T follicular helper cell (primary cell): ENCODE results near the gene MYO1D.
"Not testable (repeated sequence)": the region's sequence is repeated elsewhere in the genome, so short reads cannot be mapped to it uniquely, and the experiment has no call there.

Source experiments
- DNase-seq: peaks from one replicate; pipeline ENCODE4 v3.0.0-alpha.2; 2020; ENCODE audit warnings: low read depth

The MYO1D gene

DNA sequence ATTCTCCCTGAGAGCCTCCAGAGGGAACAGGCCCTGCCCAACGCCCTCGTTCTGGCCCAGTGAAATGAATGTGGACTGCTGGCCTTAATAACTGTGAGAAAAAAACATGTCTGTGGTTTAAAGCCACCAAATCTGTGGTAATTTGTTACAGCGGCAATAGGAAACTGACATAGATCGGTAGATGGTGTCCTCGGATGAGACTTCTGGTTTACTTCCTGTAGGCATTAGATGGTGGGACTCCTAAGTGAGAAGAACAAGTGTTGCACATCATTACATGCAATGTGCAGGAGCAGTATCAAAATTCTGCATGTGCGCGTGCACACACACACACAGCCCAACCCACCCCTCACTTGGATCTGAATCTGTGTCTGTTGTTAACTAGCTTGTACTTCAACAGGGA is 348.1 kb downstream of the MYO1D start:
- no peak for DNase-seq

DNA sequence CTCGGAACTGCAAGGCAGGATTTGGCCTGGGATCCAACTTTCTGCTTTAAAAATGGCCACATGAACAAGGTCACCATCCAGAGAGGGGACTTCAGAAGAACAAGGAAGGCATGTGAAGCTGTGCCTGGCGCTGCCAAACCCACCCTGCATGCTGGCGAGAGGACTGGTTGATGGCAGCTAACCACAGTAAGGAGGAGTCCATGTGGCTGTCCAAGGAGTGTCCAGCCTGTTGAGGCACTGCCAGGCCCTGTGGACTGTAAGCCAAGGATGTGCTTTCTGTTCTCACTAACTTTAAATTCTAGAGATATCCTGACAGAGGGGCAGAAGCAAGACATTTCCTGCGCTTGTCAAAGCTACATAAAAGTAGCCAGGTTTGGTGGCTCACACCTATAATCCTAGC is 349.8 kb downstream of the MYO1D start:
- DNase-seq: no peak

DNA sequence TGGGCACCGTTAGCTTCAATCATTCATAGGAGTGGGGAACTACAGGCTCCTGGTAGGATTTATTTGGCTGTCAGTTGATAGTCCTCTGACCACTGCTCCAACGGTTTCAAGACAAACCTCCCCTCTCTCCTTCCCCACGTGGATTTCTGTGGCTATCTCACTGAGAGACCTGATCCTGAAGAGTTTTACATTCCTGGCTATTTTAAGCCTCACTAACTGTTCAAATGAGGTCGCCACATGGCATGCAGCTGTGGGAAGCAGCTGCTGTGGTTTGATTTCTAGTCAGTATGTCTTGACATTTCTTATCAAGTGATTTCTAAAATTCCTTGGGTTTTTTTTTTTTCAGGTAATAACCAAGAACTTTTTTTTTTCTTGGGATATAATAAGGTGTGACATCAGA is 351.8 kb downstream of the MYO1D start:
- no peak for DNase-seq

DNA sequence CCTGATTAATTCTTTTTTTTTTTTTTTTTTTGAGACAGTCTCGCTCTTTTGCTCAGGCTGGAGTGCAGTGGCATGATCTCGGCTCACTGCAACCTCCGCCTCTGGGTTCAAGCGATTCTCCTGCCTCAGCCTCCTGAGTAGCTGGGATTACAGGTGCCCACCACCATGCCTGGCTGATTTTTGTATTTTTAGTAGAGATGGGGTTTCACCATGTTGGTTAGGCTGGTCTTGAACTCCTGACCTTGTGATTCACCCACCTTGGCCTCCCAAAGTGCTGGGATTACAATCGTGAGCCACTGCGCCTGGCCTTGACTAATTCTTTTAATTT is 352.4 kb downstream of the MYO1D start:
- not testable (repeated sequence) for DNase-seq

DNA sequence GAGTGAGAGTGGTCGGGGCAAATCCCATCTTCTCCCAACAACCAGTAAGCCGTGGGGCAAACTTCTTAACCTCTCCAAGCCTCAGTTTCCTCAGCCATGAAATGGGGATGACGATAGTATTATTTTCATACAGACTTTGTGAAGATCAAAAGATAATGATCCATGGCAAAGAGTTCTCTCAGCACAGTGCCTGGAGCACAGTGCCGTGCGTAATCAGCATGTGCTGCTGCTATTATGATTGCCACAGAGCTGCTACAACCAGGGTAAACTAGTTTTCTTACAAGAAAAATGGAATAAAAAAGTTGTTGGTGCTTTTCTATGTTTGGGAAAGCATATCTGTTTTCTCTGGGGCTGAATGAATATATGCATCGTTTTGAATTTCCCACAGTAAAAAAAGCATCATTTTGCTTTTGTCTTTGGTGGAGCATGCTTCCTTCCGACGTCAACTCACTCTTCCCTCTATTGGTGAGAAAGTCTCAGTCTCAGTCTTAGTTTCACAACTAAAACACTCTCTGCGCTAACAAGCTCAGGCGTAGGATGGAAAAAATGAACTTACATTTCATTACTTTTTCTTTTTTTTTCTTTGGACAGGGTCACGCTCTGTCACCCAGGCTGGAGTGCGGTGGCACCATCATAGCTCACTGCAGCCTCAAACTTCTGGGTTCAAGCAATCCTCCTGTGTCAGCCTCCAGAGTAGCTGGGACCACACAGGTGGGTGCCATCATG is 352.9 kb downstream of the MYO1D start:
- no peak for DNase-seq

DNA sequence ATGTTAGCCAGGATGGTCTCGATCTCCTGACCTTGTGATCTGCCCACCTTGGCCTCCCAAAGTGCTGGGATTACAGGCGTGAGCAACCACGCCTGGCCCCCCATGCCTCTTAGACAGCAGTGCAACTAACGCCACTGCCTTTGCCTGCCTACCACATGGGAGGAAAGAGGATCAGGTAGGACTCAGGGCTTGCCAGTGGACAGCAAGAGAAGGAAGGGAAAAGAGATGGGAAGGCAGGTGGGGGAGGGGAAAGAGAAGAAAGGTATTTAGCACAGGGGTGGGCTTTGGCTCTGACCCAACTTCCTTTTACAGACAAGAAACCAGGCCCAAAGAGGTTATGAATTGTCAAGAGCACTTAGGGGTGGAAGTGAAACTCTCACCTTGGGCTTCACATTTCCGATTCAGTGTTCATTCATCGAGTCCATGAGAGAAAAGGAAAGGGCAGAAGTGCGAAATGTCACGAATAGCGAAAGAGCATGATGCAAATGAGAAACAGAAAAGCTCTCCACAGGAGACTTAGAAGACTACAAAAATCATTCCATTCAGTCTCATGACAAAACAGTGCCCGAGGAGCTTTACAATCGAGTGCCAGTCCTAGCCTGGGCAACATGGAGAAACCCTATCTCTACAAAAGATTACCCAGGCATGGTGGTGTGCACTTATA is 353.8 kb downstream of the MYO1D start:
- DNase-seq: no peak

DNA sequence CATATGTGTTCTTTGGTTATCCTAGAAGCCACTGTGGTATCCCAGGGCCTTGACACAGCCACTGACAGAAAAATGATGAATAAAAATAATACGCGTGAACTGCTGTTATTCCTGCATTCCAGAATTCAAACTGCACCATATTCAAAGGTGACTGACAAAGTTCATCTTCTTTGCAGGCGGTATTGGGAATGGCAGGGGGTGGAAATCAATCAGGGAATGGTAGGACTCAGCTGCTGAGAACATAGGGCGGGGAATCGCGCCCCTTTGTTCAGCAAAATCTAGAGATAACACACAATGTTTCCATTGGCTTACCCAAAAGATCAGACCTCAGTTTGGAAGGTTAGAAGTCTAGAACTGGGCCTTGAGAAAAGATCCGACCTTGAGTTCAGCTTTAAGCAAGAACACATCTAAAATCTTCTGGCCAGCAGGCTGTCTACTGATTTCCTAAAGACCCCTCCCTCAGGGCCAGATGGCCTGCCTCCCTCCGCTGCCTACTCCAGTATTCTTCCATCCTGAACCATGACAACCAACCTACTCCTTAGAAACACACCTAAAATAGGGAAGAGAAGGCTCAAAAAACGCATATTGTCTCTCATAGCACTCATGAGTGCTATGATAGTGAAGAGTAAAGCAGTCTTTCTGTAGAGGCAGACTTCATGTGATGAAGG is 356.1 kb downstream of the MYO1D start:
- DNase-seq: no peak

DNA sequence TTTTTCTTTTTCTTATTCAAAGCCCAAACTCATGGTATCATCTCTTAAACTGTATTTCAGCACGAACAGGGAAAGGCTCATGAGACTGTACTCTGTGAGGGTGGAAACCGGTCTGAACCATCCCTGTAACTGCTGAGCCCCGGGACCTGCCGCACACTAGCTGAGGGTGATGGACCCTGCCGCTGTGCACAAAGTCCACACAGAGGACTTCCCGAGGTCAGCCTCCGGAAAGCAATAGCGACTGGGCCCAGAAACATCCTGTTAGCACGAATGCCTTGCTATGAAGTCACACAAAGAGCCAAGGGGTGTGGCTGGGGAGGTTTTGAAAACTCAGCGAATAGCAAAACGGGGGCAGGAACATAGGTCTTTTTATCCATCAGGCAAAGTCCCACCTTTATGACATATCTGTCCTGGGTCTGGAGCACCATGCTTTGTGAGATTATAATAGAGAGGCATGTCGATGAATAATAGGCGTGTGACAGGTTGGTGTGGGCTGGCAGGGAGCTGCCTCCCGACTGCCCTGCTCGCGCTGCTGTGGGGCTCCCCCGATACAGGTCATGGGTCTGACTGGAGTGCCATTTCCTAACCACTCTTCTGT is 356.7 kb downstream of the MYO1D start:
- DNase-seq: peak; percentile 43

DNA sequence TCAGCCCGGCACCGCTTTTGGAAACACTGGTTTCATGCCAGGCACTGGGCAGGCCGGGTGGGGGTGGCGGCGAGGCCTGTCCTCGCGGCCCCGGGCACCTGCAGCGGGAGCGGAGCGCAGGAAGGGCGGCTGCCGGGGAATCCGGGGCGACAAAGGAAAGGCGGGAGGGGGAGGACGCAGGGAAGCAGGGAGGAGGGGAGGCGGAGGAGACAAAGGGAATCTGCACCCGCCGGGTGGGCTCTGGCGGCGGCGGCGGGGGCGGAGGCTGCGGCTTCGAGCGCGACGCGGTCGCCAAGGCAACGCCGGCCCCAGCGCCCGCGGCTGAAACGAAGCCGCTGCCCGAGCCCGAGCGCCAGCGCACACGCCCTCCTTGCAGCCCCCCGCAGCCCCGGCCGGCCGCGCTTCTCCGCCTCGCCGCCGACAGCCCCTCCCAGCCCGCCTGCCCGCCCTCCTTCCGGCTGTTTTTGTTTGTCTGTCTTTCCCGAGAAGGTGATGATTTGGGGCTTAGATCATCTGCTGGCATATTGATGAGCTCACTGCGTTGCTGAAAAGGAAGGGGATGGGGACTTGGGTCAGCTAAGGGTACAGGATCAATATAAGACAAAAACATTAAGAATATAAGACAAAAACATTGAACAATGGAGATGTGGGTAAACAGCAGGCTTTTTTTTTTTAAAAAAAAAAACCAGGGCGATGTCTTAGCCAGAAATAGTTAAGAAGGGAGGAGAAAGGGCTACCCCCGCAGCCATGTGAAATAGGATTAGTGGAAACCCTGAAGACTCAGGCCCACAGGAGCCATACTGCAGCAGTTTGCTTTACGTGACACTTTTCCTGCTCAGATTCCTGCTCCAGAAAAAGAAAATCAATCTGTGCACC is 357.5 kb downstream of the MYO1D start:
- DNase-seq: peak; percentile 59

DNA sequence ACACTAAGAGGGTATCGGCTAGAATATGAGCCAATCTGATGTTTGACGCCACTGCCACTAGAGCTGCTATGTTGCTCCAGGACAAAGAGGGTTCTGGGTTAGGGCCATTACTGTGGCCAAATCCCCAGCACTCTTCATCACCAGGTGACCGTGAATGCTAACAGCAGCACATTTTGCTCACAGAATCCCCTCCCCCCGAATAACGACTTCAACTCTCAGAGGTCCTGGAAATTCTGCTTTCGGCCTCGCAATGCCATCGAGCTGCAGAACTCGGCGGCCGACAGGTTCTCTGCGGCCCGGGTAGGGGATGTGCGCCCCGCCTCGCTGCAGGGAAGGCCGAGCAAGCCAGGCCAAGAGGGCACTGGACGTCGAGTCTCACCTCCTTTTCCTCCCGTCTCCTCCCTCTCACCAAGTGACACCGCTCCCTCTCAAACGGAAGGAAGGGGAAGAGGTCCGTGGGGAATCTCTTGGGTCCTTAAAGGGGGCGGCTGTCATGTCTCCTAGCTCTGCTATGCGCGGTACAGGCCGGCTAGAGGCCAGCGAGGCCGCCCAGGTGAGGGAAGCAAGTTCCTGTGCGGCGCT is 358.2 kb downstream of the MYO1D start:
- no peak for DNase-seq

DNA sequence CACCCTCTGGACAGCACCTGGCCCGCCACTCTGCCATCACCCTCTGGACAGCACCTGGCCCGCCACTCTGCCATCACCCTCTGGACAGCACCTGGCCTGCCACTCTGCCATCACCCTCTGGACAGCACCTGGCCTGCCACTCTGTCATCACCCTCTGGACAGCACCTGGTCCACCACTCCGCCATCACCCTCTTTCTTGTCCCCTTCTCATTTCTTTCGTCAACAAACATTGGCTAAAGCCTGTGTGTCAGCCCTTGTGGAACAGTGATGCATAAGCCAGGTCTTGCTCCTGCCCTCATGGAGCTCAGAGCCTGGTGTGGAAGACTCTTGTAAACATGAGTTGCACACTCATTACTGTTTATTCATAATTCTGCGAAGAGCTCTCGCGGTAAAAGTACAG is 358.9 kb downstream of the MYO1D start:
- no peak for DNase-seq

DNA sequence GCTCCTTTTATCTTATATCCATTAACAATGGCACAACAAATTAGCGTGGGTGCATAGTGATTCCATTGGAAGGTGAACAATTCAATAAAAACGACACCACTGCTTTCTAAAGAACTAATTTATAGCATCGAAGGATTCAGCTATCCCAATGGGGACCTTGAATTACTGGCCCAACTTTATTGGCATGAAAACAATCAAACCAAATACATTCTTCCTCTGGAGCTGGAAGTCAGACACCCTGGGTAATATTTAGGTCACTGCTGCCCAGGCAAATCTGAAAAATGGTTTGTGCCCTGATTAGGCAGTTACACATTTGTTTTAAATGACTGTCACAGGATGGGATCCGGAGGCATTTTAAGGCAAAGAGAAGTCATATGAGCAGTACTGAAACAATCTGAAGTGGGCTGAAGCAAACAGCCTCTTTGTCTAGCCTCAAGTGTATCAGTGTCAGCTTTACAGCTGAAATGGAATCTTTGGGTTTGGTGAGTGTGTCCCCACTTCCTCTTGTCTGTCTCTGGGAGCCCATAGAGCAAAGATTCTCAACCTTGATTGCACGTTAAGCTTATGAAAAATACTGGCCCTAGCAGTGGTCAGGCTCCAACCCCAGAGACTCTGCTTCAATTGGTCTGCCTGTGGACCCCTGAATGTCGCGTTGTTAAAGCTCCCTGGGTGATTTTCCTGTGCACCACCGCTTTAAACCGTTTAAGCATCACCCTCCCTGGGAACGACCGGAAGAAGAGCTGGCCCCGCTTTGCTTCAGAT is 359.8 kb downstream of the MYO1D start:
- DNase-seq: no peak

DNA sequence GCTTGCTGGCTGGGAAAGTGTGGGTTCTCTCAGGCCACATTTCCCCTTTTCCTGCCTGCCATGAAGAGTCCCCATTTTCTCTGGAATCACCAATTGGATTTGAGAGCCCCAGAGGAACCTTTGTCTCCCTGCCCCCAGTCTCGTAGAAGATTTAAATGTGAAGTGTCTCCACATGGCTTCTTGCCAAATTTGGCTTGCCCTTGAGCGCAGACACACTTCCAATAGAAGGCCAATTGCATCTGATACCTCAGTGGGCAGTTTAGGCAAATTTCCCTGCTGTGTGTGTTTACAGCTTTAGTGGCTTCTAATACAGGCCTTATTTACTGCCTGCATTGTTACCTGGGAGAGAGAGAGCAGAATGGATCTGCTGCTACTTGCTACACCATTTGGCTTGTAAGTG is 360.5 kb downstream of the MYO1D start:
- DNase-seq: no peak

DNA sequence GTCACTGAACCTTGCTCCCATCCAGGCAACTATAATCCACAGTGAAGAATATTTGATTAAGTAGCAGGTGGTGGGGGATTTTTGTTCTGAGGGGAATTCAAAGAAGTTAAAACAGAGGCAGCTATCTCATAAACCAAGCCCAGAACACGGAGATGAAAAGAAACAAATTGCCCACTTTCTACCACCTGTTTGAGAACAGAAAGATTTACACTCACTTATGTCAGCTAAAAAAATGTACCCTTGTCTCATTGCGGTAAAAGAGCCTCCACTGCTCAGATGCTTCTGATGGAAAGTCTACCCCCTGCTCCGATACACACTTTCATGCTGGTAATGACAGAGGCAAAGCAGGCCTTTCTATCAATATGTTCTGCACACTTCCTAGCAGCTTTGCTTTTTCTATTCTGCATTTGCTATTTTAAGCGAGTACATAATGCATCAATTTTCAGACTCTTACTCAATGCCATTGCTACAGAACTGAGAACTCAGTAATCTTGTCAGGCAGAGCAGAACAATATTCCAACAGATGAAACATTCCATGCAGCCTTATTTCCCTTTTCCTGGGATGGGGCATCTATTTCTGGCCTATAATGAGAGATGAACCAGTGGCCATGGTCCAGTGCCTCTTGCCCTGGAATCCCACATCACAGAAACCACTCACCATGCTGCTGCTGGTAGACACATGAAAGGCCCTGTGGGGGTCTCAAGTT is 361.1 kb downstream of the MYO1D start:
- DNase-seq: no peak

DNA sequence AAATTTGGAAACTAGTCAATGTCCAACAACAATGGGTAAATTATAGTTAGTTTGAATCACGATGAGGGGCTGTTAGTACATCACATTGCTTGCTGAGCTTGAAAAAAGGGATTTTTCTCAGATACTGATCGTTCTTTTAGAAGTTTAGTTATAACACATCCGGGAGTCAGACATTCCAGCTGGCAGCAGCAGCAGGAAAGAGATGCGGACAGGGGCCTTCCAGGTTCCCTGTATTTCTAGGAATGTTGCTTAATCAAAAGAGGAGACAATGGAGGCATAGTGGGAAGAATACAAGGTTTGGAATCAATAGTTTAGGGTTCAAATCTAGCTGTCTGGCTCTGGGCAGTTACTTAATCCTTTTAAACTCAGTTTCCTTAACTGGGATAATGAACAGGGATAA is 362.3 kb downstream of the MYO1D start:
- DNase-seq: no peak

DNA sequence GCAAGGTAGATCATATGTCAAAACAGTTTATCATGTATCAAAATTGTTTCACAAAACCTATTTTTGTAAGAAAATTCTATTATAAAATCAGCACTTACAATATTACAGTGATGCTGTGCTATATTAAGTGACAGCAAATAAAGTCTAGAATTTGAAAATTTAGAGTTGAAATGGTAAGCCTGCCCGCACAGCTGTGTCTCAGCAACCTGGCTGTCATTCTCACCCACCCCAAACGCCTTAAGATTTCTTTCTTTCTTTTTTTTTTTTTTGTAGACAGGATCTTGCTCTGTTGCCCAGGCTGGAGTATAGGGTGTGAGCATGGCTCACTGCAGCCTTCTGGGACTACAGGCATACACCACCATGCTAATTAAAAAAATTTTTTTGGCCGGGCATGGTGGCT is 363.3 kb downstream of the MYO1D start:
- DNase-seq: no peak

DNA sequence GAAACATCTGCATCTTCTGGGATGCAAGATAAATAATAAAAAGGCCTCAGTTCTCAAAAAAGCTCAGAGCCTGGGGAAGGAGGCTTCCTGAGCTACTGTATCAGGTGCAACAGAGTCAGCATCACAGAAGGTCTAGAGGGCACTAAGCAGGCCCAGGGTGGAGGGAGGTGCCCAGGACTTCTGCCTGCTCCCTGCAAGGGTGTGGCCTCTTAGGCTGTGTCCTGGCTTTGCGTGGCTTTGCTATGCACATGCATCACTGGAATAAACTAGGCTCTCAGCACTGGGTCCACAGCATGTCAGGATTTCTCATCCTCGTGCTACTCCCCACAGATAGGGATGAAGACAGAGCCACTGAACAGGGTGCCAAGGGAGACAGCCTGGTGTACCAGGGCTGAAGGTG is 364.6 kb downstream of the MYO1D start:
- DNase-seq: no peak

DNA sequence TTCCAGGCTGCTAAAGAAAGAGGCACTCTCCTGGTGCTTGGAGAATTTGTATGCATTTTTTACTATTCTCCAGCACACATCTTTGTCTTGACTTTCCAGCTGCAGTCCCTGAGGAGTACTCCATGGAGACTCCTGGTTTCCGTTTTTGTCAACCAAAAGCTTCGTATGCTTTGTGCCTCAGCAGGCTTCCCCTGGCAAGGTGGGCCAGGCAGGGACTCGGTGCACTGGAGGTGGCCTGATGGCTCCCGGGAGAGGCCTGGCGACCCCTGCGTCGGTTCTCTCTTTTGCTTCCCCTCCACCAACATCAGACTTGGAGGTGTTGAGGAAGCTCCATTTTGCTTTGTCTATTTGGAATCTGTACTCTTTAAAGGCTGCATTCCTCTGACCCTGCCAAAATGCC is 366.5 kb downstream of the MYO1D start:
- no peak for DNase-seq

DNA sequence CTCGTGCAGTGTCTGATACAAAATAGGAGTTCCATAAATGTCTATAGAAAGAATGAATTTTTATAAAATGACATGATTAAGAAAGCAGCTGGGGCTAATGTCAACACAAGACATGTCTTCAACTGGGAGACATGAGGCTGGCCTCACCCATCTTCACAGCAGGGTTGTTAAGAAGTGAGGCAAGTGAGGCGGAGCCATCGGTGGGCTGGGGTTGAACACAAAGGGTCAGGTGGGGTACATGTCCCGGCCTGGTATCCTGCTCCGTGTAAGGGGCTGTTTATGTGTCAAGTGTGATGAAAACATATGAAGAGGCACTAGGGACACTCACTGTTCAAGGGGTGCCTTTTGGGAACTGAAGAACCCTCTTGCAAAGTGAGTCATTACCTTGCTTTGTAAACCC is 368.0 kb downstream of the MYO1D start:
- DNase-seq: no peak
